Measurements from ENCODE around the gene EXT2. TPM values are rescaled to one million over a fixed set of nuclear protein-coding genes. Genes with fewer than 3 reads are reported as not detected.

Gene EXT2
- total RNA-seq, 1 donor from 2014 or later, result 75.0 TPM

GRCh38 chr11:44268614-44269080 lies 173.2 kb downstream of the EXT2 start:
- H3K4me3 Mint-ChIP-seq, result no peak overlapping the region

GRCh38 chr11:44269369-44270351 lies 174.2 kb downstream of the EXT2 start:
- no peaks in the 10 kb centered on the region for H3K27me3 Mint-ChIP-seq (ENCODE audit: low read depth)
- H3K4me3 Mint-ChIP-seq, result peak overlapping the region; percentile 4
- H3K4me1 Mint-ChIP-seq, result peaks cover 32% of the 10 kb centered on the region
- no peaks in the 10 kb centered on the region for H3K36me3 Mint-ChIP-seq
- DNase-seq (ENCODE audit: low spot score in 2 of 2, unreplicated experiment in 2 of 2), result no peak
- H3K27ac Mint-ChIP-seq, result peak overlapping the region; percentile 86
- no peaks in the 10 kb centered on the region for H3K9me3 Mint-ChIP-seq
- TF ChIP-seq, protein P1, sequence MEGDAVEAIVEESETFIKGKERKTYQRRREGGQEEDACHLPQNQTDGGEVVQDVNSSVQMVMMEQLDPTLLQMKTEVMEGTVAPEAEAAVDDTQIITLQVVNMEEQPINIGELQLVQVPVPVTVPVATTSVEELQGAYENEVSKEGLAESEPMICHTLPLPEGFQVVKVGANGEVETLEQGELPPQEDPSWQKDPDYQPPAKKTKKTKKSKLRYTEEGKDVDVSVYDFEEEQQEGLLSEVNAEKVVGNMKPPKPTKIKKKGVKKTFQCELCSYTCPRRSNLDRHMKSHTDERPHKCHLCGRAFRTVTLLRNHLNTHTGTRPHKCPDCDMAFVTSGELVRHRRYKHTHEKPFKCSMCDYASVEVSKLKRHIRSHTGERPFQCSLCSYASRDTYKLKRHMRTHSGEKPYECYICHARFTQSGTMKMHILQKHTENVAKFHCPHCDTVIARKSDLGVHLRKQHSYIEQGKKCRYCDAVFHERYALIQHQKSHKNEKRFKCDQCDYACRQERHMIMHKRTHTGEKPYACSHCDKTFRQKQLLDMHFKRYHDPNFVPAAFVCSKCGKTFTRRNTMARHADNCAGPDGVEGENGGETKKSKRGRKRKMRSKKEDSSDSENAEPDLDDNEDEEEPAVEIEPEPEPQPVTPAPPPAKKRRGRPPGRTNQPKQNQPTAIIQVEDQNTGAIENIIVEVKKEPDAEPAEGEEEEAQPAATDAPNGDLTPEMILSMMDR (IDR thresholded peaks at IDR 0.05; ENCODE audit: unreplicated experiment), result no peak

More at GRCh38 chr11:44268614-44269080, 173.2 kb downstream of the EXT2 start:
- TF ChIP-seq, protein P1 (IDR thresholded peaks at IDR 0.05; ENCODE audit: unreplicated experiment), result no peak
- H3K27me3 Mint-ChIP-seq (ENCODE audit: low read depth), result no peaks in the 10 kb centered on the region
- H3K9me3 Mint-ChIP-seq, result no peaks in the 10 kb centered on the region
- peaks cover 32% of the 10 kb centered on the region for H3K4me1 Mint-ChIP-seq
- no peak overlapping the region for H3K27ac Mint-ChIP-seq
- no peak for DNase-seq (ENCODE audit: low spot score in 2 of 2, unreplicated experiment in 2 of 2)
- H3K36me3 Mint-ChIP-seq, result no peaks in the 10 kb centered on the region

GRCh38 chr11:44270403-44271273 lies 175.2 kb downstream of the EXT2 start:
- DNase-seq (ENCODE audit: low spot score in 2 of 2, unreplicated experiment in 2 of 2), result no peak
- TF ChIP-seq, protein P1 (IDR thresholded peaks at IDR 0.05; ENCODE audit: unreplicated experiment), result no peak
- Mint-ChIP-seq H3K9me3 (no peaks in the 10 kb centered on the region), H3K4me1 (peaks cover 32% of the 10 kb centered on the region), H3K4me3 (no peak overlapping the region), H3K36me3 (no peaks in the 10 kb centered on the region), H3K27ac (peak overlapping the region; percentile 86), H3K27me3 (ENCODE audit: low read depth) (no peaks in the 10 kb centered on the region)

GRCh38 chr11:44271286-44271685 lies 175.8 kb downstream of the EXT2 start:
- TF ChIP-seq, protein P1 (IDR thresholded peaks at IDR 0.05; ENCODE audit: unreplicated experiment), result no peak
- Mint-ChIP-seq H3K27ac (no peak overlapping the region), H3K27me3 (ENCODE audit: low read depth) (no peaks in the 10 kb centered on the region), H3K4me3 (no peak overlapping the region), H3K9me3 (no peaks in the 10 kb centered on the region), H3K4me1 (peaks cover 32% of the 10 kb centered on the region), H3K36me3 (no peaks in the 10 kb centered on the region)
- DNase-seq (ENCODE audit: low spot score in 2 of 2, unreplicated experiment in 2 of 2), result no peak

DNA sequence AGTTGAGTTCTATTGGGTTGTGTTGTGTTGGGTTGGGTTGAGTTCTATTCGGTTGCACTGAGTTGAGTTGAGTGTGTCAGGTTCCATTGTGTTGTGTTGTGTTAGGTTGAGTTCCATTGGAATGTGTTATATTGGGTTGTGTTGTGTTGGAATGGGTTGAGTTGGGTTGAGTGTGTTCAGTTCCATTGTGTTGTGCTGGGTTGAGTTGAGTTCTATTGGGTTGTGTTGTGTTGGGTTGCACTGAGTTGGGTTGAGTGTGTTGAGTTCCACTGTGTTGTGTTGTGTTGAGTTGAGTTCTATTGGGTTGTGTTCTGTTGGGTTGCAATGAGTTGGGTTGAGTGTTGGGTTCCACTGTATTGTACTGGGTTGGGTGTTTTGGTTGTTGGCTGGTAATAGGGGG lies 178.9 kb downstream of the EXT2 start:
- no peak overlapping the region for H3K27ac Mint-ChIP-seq
- TF ChIP-seq, protein P1 (IDR thresholded peaks at IDR 0.05; ENCODE audit: unreplicated experiment), result no peak
- H3K27me3 Mint-ChIP-seq (ENCODE audit: low read depth), result no peaks in the 10 kb centered on the region
- H3K36me3 Mint-ChIP-seq, result no peaks in the 10 kb centered on the region
- no peak for DNase-seq (ENCODE audit: low spot score in 2 of 2, unreplicated experiment in 2 of 2)
- H3K4me3 Mint-ChIP-seq, result no peak overlapping the region
- H3K9me3 Mint-ChIP-seq, result no peaks in the 10 kb centered on the region
- peaks cover 19% of the 10 kb centered on the region for H3K4me1 Mint-ChIP-seq
